BLaER1 (cell line): Measurements from ENCODE around the gene CFAP298.
"Not testable (repeated sequence)": the region's sequence is repeated elsewhere in the genome, so short reads cannot be mapped to it uniquely, and the experiment has no call there.

Experiments used
- H3K27ac ChIP-seq: shearing (Covaris generic); formaldehyde crosslinking; 2 replicates; pipeline ENCODE4 v1.8.1; 2022
- H3K27me3 ChIP-seq: shearing (Covaris generic); formaldehyde crosslinking; 2 replicates; pipeline ENCODE4 v1.8.1; 2022
- H3K36me3 ChIP-seq: shearing (Covaris generic); formaldehyde crosslinking; 2 replicates; pipeline ENCODE4 v1.8.1; 2022
- H3K4me1 ChIP-seq: shearing (Covaris generic); formaldehyde crosslinking; 2 replicates; pipeline ENCODE4 v1.8.1; 2022
- H3K4me2 ChIP-seq: shearing (Covaris generic); formaldehyde crosslinking; 2 replicates; pipeline ENCODE4 v1.8.1; 2022
- H3K4me3 ChIP-seq: shearing (Covaris generic); formaldehyde crosslinking; 2 replicates; pipeline ENCODE4 v1.8.1; 2022
- H3K9ac ChIP-seq: shearing (Covaris generic); formaldehyde crosslinking; 2 replicates; pipeline ENCODE4 v1.8.1; 2022
- H3K9me3 ChIP-seq: shearing (Covaris generic); formaldehyde crosslinking; 2 replicates; pipeline ENCODE4 v1.8.1; 2022
- H4K20me1 ChIP-seq: shearing (Covaris generic); formaldehyde crosslinking; 2 replicates; pipeline ENCODE4 v1.8.1; 2022
- Cebpa-rat ChIP-seq: shearing (Covaris generic); IDR thresholded peaks from 2 replicates; pipeline ENCODE4 v1.8.1; 2022

The CFAP298 gene

GRCh38 chr21:32569261-32570230, 42.6 kb downstream of the CFAP298 start:
- Histone ChIP-seq H3K4me2 (peak overlapping the region; percentile 98), H3K9me3 (peaks cover 20% of the 10 kb centered on the region), H3K27ac (peak overlapping the region; percentile 72), H4K20me1 (no peaks in the 10 kb centered on the region), H3K36me3 (no peaks in the 10 kb centered on the region), H3K27me3 (no peaks in the 10 kb centered on the region), H3K4me3 (peak overlapping the region; percentile 63), H3K9ac (peak overlapping the region; percentile 77), H3K4me1 (peaks cover 51% of the 10 kb centered on the region)
- TF ChIP-seq Cebpa-rat = no peak

DNA sequence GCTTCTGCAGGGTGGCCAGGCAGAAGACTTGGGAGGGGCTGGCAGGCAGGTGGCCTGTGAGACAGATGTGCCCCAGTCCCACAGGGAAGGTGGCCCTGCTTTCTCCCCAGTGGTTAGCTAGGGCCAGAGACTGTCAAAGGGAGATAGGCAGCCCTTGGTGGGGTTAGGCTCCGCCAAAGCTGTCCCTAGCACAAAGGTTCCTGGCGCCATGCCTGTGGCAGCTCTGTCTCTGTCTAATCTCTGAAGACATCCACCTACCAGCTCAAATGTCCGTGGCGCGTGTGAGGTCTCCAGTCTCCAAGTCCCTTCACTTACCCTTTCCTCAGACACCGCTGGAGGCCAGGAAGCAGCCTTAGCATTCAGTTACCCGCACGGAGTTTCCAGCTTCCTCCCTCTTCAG, 44.6 kb downstream of the CFAP298 start:
- Histone ChIP-seq H3K9me3 (peaks cover 27% of the 10 kb centered on the region), H3K4me1 (peaks cover 46% of the 10 kb centered on the region), H4K20me1 (no peaks in the 10 kb centered on the region), H3K4me3 (no peak overlapping the region), H3K27ac (no peak overlapping the region), H3K36me3 (no peaks in the 10 kb centered on the region), H3K9ac (no peak overlapping the region), H3K4me2 (peak overlapping the region; percentile 15; the same call in 1 of the 2 replicates), H3K27me3 (no peaks in the 10 kb centered on the region)
- TF ChIP-seq Cebpa-rat = no peak

- no peak overlapping the region for H3K4me3 ChIP-seq
- TF ChIP-seq Cebpa-rat = no peak
- peaks cover 39% of the 10 kb centered on the region for H3K4me1 ChIP-seq
- no peaks in the 10 kb centered on the region for H3K36me3 ChIP-seq
- no peaks in the 10 kb centered on the region for H4K20me1 ChIP-seq
- H3K4me2 ChIP-seq = no peak overlapping the region
- H3K9ac ChIP-seq = no peak overlapping the region
- no peak overlapping the region for H3K27ac ChIP-seq
- peaks cover 27% of the 10 kb centered on the region for H3K9me3 ChIP-seq
- H3K27me3 ChIP-seq = no peaks in the 10 kb centered on the region
Measured at GRCh38 chr21:32566741-32567389, 45.3 kb downstream of the CFAP298 start.

DNA sequence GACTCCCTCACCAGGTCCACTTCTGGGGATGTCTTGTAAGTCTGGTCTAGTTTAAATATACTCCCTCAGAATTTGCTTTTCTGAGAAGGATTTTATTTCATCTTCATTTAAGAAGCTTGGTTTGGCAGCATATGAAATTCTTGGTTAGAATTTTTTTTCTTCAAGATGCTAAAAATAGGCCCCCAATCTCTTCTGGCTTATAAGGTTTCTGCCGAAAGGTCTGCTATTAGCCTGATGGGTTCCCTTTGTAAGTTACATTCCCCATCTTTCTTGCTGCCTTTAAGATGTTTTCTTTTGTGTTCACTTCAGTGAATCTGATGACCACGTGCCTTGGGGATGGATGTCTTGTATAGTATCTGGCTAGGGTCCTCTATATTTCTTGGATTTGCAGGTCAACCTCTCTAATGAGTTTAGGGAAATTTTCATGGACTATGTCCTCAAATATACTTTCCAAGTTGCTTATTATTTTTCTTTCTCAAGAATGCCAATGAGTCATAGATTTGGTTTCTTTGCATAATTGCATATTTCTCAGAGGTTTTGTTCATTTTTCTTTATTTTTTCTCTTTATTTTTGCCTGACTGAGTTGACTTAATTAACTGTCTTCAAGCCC, 46.2 kb downstream of the CFAP298 start:
- Histone ChIP-seq H3K9ac (no peak overlapping the region), H3K9me3 (peaks cover 27% of the 10 kb centered on the region), H3K4me2 (no peak overlapping the region), H3K27ac (no peak overlapping the region), H3K27me3 (no peaks in the 10 kb centered on the region), H3K4me1 (peaks cover 33% of the 10 kb centered on the region), H3K36me3 (no peaks in the 10 kb centered on the region), H4K20me1 (no peaks in the 10 kb centered on the region), H3K4me3 (no peak overlapping the region)
- TF ChIP-seq Cebpa-rat = no peak

- H3K36me3 ChIP-seq = no peaks in the 10 kb centered on the region
Measured at GRCh38 chr21:32562915-32563314, 49.3 kb downstream of the CFAP298 start.

DNA sequence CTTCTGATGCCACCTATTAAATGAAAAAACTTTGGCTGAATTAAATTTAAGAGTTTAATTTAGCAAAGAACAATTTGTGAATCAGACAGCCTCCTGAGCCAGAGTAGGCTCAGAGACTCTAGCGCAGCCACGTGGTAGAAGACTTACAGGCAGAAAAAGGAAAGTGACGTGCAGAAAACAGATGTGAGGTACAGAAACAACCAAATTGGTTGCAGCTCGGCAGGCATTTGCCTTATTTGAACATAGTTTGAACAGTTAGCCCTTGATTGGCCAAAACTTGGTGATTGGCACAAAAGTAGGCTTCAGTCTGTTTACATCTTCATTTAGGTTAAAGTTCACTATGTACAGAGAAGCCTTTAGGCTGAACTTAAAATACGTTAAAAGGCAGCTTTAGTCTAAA, 49.8 kb downstream of the CFAP298 start:
- no peak overlapping the region for H3K4me3 ChIP-seq
- H3K36me3 ChIP-seq = no peaks in the 10 kb centered on the region
- H3K27me3 ChIP-seq = no peaks in the 10 kb centered on the region
- H3K9ac ChIP-seq = no peak overlapping the region
- H4K20me1 ChIP-seq = no peaks in the 10 kb centered on the region
- peaks cover 27% of the 10 kb centered on the region for H3K9me3 ChIP-seq
- TF ChIP-seq Cebpa-rat = no peak
- peaks cover 2% of the 10 kb centered on the region; the same call in 1 of the 2 replicates for H3K4me1 ChIP-seq
- no peak overlapping the region for H3K4me2 ChIP-seq
- H3K27ac ChIP-seq = no peak overlapping the region

More at GRCh38 chr21:32562915-32563314, 49.3 kb downstream of the CFAP298 start:
- peaks cover 27% of the 10 kb centered on the region for H3K9me3 ChIP-seq
- H3K27ac ChIP-seq = no peak overlapping the region
- no peaks in the 10 kb centered on the region for H4K20me1 ChIP-seq
- peaks cover 6% of the 10 kb centered on the region; the same call in 1 of the 2 replicates for H3K4me1 ChIP-seq
- no peak overlapping the region for H3K4me2 ChIP-seq
- H3K9ac ChIP-seq = no peak overlapping the region
- no peak for TF ChIP-seq Cebpa-rat
- H3K4me3 ChIP-seq = no peak overlapping the region
- no peaks in the 10 kb centered on the region for H3K27me3 ChIP-seq

GRCh38 chr21:32561476-32561875, 50.7 kb downstream of the CFAP298 start:
- not testable (repeated sequence) for H3K9ac ChIP-seq, H3K4me2 ChIP-seq, H3K4me1 ChIP-seq, H3K27me3 ChIP-seq, H3K36me3 ChIP-seq, H4K20me1 ChIP-seq, H3K27ac ChIP-seq, H3K4me3 ChIP-seq
- peaks cover 26% of the 10 kb centered on the region for H3K9me3 ChIP-seq

GRCh38 chr21:32560896-32561295, 51.3 kb downstream of the CFAP298 start:
- Histone ChIP-seq H3K4me1 (no peaks in the 10 kb centered on the region), H3K27me3 (no peaks in the 10 kb centered on the region), H3K9ac (no peak overlapping the region), H3K9me3 (peaks cover 21% of the 10 kb centered on the region), H4K20me1 (no peaks in the 10 kb centered on the region), H3K4me2 (no peak overlapping the region), H3K36me3 (no peaks in the 10 kb centered on the region), H3K4me3 (no peak overlapping the region), H3K27ac (no peak overlapping the region)
- no peak for TF ChIP-seq Cebpa-rat

GRCh38 chr21:32559006-32559610, 53.1 kb downstream of the CFAP298 start:
- H3K27me3 ChIP-seq = no peaks in the 10 kb centered on the region
- H4K20me1 ChIP-seq = no peaks in the 10 kb centered on the region
- no peak overlapping the region for H3K9ac ChIP-seq
- no peaks in the 10 kb centered on the region for H3K36me3 ChIP-seq
- H3K4me2 ChIP-seq = no peak overlapping the region
- H3K9me3 ChIP-seq = peaks cover 3% of the 10 kb centered on the region; the same call in 1 of the 2 replicates
- TF ChIP-seq Cebpa-rat = no peak
- H3K27ac ChIP-seq = no peak overlapping the region
- no peak overlapping the region for H3K4me3 ChIP-seq
- H3K4me1 ChIP-seq = no peaks in the 10 kb centered on the region
